Urothelium cell line (cell line): ENCODE data around the gene SAA4.
"Not testable (repeated sequence)": the region's sequence is repeated elsewhere in the genome, so short reads cannot be mapped to it uniquely, and the experiment has no call there.

ENCODE experiments used
- DNase-seq: peaks from one replicate; pipeline ENCODE4 v3.0.0; 2011; ENCODE audit warnings: low spot score, mixed read lengths
- FAIRE-seq: peaks from 2 replicates; lab custom pipeline; 2011; peaks lifted over from hg19 to GRCh38; lab: Jason Lieb, UNC

Gene SAA4

DNA sequence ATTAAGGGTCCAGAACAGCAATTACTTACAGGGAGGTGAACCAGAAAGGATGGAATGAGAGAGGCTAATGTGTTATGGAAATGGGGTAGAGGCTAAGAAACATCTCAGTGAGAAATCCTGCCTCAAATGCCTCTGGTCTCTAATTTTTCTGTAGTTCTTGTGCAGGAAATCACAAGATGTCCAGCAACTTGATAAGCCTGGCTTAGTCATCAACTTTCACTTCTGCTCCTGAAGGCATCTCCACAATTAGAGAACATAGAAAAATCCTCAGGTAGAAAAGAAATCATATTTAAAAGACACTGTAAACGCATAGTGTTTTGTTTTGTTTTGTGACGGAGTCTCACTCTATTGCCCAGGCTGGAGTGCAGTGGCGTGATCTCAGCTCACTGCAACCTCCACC is 45.2 kb downstream of the SAA4 start:
- DNase-seq (no peak), FAIRE-seq (no peak)

DNA sequence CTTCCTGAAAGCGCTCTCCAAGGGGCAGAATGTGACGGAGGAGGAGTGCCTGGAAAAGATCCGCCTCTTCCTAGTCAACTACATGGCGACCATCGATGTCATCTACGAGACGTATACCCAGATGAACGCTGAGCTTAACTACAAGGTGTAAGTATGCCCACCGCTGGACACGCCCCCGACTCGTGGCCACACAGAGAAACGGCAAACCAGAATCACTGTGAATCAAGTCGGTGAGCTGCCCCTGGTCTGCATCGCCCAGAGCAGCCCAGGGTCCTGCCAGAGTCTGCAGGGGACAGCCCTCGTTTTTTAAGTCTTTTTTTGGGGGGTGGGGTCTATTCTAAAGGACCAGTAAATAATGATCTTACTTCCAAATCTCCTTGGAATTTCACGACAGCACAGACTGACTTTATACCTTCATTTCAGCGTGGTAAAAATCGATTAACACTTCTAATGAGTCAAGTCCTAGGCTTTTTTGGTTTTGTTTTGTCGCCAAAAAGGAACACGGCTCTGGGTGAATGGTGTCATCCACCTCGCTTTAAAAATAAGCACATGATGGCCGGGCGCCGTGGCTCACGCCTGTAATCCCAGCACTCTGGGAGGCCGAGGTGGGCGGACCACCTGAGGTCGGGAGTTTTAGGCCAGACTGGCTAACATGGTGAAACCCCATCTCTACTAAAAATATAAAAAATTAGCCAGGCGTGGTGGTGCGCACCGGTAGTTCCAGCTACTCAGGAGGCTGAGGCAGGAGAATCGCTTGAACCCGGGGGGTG is 46.9 kb downstream of the SAA4 start:
- FAIRE-seq, result peak; percentile 50

GRCh38 chr11:18188796-18189195 is 47.8 kb downstream of the SAA4 start:
- no peak for DNase-seq
- no peak for FAIRE-seq

More for the DNA sequence above, 46.9 kb downstream of the SAA4 start:
- not testable (repeated sequence) for DNase-seq
